Spleen (tissue), 7 donors: ENCODE measurements around the gene PARD3B.

ENCODE experiments used
- POLR2A ChIP-seq, 3 donors: fragments of 450-650 bp; IDR thresholded peaks; one replicate each; pipeline ENCODE4 v1.5.1; 2017; ENCODE audit warnings: antibody characterized with exemption in 3 of 3, mild to moderate bottlenecking in 1 of 3
- POLR2AphosphoS5 ChIP-seq, 3 donors: sonication (generic); formaldehyde crosslinking; IDR thresholded peaks; one replicate each; pipeline ENCODE4 v1.5.1; 2017; ENCODE audit warnings: antibody characterized with exemption in 3 of 3
- TF ChIP-seq, protein P1 (sequence below), 11 experiments: fragments of 200-600 bp in 7 of 11; fragments of 450-650 bp in 4 of 11; sonication (generic) in 4 of 11; IDR thresholded peaks in 8 of 11; conservative IDR thresholded peaks in 3 of 11; 1 replicate in 7 of 11; 2 replicates in 4 of 11; pipeline versions ENCODE4 v1.4.0 to v1.8.0; 2016 to 2021; ENCODE audit warnings: antibody characterized with exemption in 11 of 11, inconsistent platforms in 4 of 11, mild to moderate bottlenecking in 1 of 11
- donor health status: DM: no; HTN: no; CAD: no; lungs with moderate emphysema.
- donor health status: DM: no; HTN: no; CAD: no.
- donor health status: DM: no; HTN: no; CAD: no.

DNA sequence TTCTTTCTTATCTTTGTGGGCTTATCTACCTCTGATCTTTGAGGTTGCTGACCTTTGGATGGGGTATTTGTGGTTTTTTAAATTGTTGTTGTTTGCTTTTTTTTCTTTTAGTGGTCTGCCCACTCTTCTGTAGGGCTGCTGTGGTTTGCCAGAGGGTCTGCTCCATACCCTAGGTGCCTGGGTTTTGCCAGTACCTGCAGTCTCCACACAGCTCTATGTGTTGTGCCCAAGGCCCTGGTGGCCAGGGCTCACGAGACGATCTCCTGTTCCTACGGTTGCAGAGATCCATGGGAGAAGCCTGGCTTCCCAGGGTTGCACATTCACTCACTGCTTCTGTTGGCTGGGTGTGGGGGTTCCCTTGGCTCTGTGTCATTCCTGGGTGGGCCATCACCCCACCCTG is 87.1 kb downstream of the PARD3B start:
- TF ChIP-seq, protein P1, sequence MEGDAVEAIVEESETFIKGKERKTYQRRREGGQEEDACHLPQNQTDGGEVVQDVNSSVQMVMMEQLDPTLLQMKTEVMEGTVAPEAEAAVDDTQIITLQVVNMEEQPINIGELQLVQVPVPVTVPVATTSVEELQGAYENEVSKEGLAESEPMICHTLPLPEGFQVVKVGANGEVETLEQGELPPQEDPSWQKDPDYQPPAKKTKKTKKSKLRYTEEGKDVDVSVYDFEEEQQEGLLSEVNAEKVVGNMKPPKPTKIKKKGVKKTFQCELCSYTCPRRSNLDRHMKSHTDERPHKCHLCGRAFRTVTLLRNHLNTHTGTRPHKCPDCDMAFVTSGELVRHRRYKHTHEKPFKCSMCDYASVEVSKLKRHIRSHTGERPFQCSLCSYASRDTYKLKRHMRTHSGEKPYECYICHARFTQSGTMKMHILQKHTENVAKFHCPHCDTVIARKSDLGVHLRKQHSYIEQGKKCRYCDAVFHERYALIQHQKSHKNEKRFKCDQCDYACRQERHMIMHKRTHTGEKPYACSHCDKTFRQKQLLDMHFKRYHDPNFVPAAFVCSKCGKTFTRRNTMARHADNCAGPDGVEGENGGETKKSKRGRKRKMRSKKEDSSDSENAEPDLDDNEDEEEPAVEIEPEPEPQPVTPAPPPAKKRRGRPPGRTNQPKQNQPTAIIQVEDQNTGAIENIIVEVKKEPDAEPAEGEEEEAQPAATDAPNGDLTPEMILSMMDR (IDR thresholded peaks at IDR 0.05 in 8 of 11, conservative IDR thresholded peaks at IDR 0.05 in 3 of 11): no peak
- TF ChIP-seq POLR2AphosphoS5 (IDR thresholded peaks at IDR 0.05): no peak
- no peak for TF ChIP-seq POLR2A (IDR thresholded peaks at IDR 0.05)
